NB4 (cell line): ENCODE measurements around the gene LSM3.

Experiments used
- DNase-seq: peaks from one replicate; pipeline ENCODE4 v3.0.0; 2010; ENCODE audit warnings: low read depth
- H3K4me3 ChIP-seq: one replicate; pipeline ENCODE4 v1.5.1; 2011; ENCODE audit warnings: mild to moderate bottlenecking, low read depth, low read length, moderate library complexity
- MYC ChIP-seq: IDR thresholded peaks from 2 replicates; pipeline ENCODE4 v1.6.1; 2011; ENCODE audit warnings: low read depth, low read length
- POLR2A ChIP-seq: IDR thresholded peaks from 2 replicates; pipeline ENCODE4 v1.6.1; 2011; ENCODE audit warnings: mild to moderate bottlenecking; ENCODE audit not compliant: insufficient read length; ENCODE audit errors: extremely low read depth
- TF ChIP-seq, protein P1 (sequence below): IDR thresholded peaks from 2 replicates; pipeline ENCODE4 v1.6.1; 2011; ENCODE audit warnings: low read depth, low read length
- TF ChIP-seq, protein P2 (sequence below): IDR thresholded peaks from one replicate; pipeline ENCODE4 v1.5.1; 2012; ENCODE audit warnings: low read depth, low read length

LSM3 gene

DNA sequence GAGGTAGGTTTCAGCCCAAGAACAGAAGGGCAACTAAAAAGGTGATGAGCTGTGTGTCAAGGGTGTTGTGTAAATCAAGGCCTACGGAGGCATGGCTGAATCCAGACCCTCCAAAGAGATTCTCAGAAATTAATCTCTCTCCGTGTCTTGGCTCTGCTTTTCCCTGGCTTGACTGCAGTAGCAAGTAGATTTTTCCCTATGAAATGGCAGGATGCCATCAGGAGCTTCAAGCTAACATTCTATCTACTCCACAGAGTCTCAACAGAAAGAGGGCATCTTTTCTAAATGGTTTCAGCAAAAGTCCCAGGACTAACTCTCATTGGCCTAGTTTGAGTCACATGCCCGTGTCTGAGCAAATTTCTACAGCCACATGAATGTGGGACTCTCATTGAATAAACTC, 58.3 kb downstream of the LSM3 start:
- TF ChIP-seq, protein P1, sequence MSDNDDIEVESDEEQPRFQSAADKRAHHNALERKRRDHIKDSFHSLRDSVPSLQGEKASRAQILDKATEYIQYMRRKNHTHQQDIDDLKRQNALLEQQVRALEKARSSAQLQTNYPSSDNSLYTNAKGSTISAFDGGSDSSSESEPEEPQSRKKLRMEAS, result no peak
- TF ChIP-seq MYC (no peak), POLR2A (no peak)
- TF ChIP-seq, protein P2, sequence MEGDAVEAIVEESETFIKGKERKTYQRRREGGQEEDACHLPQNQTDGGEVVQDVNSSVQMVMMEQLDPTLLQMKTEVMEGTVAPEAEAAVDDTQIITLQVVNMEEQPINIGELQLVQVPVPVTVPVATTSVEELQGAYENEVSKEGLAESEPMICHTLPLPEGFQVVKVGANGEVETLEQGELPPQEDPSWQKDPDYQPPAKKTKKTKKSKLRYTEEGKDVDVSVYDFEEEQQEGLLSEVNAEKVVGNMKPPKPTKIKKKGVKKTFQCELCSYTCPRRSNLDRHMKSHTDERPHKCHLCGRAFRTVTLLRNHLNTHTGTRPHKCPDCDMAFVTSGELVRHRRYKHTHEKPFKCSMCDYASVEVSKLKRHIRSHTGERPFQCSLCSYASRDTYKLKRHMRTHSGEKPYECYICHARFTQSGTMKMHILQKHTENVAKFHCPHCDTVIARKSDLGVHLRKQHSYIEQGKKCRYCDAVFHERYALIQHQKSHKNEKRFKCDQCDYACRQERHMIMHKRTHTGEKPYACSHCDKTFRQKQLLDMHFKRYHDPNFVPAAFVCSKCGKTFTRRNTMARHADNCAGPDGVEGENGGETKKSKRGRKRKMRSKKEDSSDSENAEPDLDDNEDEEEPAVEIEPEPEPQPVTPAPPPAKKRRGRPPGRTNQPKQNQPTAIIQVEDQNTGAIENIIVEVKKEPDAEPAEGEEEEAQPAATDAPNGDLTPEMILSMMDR, result no peak
- no peak overlapping the region for H3K4me3 ChIP-seq
- no peak for DNase-seq

DNA sequence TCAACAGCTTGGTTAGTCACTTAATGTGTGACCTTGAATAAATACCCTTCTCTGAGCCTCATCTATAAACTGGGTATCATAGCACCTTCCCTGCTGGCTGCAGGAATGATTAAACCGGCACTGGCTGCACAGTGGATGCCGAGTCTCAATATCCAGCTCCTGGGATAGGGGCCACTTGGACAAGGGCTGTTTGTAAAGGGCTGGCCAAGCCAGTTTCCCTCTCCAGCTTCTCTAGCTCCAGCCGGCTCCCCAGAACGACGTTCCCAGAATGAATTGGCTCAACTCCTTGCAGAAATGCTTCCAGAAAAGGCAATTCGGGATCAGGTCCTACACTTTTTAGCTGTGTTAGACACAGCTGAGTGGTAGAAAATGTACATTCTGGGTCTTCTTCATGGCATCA, 58.8 kb downstream of the LSM3 start:
- DNase-seq, result no peak
- TF ChIP-seq, protein P2, result no peak
- TF ChIP-seq MYC (no peak), POLR2A (no peak)
- TF ChIP-seq, protein P1, result no peak
- no peak overlapping the region for H3K4me3 ChIP-seq

DNA sequence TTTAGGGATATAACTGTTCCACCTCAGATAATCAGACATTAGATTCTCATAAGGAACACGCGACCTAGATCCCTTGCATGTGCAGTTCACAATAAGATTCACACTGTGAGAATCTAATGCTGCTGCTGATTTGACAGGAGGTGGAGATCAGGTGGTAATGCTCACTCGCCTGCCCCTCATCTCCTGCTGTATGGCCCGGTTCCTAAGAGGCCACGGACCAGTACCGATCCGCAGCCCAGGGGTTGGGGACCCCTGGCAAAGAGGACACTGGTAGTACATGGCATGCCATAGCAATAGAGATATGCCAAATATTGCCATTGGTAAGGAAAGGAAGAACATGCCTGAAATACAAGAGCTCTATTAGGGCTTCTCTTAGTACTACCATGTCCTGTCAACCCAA, 59.7 kb downstream of the LSM3 start:
- no peak for DNase-seq
- TF ChIP-seq, protein P2, result no peak
- TF ChIP-seq POLR2A (no peak), MYC (no peak)
- TF ChIP-seq, protein P1, result no peak
- H3K4me3 ChIP-seq, result no peak overlapping the region

DNA sequence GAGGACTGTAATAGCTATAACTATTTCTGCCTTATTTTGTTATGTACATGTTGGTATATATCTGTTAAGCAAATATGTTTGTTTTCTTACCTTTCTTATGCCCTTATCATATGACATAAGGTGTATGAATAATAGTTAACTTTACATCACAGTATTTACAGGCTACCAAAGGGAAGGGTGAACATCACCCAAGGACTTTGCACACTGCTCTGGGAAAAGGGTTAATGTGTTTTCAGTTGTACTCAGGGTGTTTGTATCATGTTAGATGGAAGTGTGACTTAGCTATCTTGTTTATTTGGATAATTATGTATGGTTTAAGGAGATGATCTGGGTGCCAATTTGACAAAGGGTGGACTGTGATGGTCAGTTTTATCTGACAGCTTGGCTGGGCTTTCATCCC, 60.3 kb downstream of the LSM3 start:
- no peak for DNase-seq
- TF ChIP-seq, protein P2, result no peak
- TF ChIP-seq, protein P1, result no peak
- TF ChIP-seq POLR2A (no peak), MYC (no peak)
- H3K4me3 ChIP-seq, result no peak overlapping the region

DNA sequence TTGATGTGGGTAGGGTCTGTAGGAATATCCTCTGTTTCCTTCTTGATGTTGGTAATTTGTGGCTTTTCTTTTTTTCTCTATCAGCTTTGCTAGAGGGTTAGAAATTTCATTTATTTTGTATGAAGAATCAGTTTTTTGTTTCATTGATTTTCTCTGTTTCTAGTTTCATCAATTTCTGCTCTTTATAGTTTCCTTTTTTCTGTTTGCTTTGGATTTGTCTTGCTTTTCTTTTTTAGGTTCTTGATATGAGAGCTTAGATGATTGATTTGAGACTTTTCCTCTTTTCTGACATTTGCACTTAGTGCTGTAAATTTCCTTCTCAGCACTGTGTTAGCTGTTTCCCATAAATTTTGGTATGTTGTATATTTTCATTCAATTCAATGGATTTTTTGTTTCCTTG, 61.3 kb downstream of the LSM3 start:
- TF ChIP-seq MYC (no peak), POLR2A (no peak)
- TF ChIP-seq, protein P2, result no peak
- TF ChIP-seq, protein P1, result no peak
- H3K4me3 ChIP-seq, result no peak overlapping the region
- DNase-seq, result no peak

DNA sequence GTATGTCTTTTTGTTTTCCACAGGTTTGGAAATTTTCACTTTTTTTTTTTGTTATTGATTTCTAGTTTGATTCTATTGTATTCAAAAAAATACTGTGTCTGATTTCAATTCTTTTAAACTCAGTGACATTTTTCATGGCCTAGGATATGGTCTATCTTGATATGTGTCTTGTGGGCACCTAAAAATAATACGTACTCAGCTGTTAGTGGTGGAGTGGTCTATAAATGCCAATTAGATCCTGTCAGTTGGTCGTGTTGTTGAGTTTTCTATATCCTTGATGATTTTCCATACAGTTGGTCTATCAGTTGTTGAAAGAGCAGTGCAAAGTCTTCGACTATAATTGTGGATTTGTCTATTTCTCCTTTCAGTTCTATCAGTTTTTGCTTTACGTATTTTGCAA, 61.7 kb downstream of the LSM3 start:
- TF ChIP-seq, protein P1, result no peak
- TF ChIP-seq MYC (no peak), POLR2A (no peak)
- TF ChIP-seq, protein P2, result no peak
- DNase-seq, result no peak
- no peak overlapping the region for H3K4me3 ChIP-seq
